ENCODE results near the gene LGALS9C.
"Not testable (repeated sequence)": the region's sequence is repeated elsewhere in the genome, so short reads cannot be mapped to it uniquely, and the experiment has no call there.

DNA sequence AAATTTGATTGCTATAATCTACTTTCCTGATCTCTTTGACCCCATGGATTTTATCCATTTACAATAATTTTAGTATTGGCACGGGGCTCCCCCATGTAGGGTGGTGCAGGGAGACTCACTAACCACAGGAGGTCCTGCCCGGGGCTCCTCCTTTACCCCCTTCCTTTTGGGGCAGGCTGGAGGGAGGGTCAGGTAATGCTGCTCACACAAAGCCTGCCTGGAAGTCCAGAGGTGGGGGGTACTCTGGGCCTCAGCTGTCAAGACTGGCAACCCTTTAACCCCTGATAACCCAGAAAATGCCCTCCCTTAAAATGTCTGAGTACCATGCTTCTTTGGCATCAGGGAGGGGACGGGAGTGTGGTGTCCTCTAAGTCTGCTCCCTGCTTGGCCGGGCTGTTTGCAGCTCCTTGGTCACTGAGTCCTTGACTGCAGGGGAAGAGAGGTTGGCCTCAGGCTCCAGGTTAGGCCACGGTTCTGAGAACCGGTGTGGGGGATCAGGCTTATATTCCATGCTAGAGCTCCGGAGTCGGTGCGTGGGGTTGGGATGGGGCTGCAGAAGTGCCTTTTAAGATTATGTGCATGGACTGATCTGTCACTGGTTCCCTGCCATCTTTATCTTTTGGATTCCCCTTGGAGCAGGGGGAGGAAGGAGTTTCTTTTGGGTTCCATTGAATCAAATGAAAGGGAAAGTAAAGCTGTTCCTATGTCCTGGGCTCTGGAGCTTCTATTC, 28.9 kb upstream of the LGALS9C start:
- TF ChIP-seq, protein P1, sequence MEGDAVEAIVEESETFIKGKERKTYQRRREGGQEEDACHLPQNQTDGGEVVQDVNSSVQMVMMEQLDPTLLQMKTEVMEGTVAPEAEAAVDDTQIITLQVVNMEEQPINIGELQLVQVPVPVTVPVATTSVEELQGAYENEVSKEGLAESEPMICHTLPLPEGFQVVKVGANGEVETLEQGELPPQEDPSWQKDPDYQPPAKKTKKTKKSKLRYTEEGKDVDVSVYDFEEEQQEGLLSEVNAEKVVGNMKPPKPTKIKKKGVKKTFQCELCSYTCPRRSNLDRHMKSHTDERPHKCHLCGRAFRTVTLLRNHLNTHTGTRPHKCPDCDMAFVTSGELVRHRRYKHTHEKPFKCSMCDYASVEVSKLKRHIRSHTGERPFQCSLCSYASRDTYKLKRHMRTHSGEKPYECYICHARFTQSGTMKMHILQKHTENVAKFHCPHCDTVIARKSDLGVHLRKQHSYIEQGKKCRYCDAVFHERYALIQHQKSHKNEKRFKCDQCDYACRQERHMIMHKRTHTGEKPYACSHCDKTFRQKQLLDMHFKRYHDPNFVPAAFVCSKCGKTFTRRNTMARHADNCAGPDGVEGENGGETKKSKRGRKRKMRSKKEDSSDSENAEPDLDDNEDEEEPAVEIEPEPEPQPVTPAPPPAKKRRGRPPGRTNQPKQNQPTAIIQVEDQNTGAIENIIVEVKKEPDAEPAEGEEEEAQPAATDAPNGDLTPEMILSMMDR (IDR thresholded peaks at IDR 0.05) = not testable (repeated sequence)
- TF ChIP-seq POLR2A (IDR thresholded peaks at IDR 0.05) = not testable (repeated sequence)

Measured in body of pancreas (tissue), 4 donors.